H1 (cell line): ENCODE measurements around the gene TTC34. TPM values are rescaled to one million over a fixed set of nuclear protein-coding genes. Genes with fewer than 3 reads are reported as not detected.

Experiments
- CTCF ChIA-PET: fragments of 300-600 bp; sonication (Branson Sonifier 250); formaldehyde crosslinking; loops from one replicate; lab custom pipeline; 2021; ENCODE audit not compliant: partially characterized antibody; lab: Charles Lee
- POLR2A ChIA-PET: fragments of 300-600 bp; sonication (Branson Sonifier 250); formaldehyde crosslinking; loops from one replicate; lab custom pipeline; 2021; ENCODE audit warnings: inconsistent platforms; ENCODE audit not compliant: partially characterized antibody; lab: Charles Lee
- DNase-seq, 2 experiments: peaks; one replicate each; pipeline versions ENCODE4 v3.0.0 to v3.0.0-alpha.2; 2010 to 2022; ENCODE audit warnings: low spot score in 2 of 2, low read depth in 1 of 2, mixed read lengths in 1 of 2
- FAIRE-seq: peaks from 2 replicates; lab custom pipeline; 2011; peaks lifted over from hg19 to GRCh38; lab: Jason Lieb, UNC
- H2AFZ ChIP-seq: 2 replicates; pipeline ENCODE4 v1.8.1; 2012; ENCODE audit warnings: low read length, inconsistent platforms
- H2AK5ac ChIP-seq: 2 replicates; pipeline ENCODE4 v1.6.1; 2013; ENCODE audit warnings: low read depth, low read length
- H2BK120ac ChIP-seq: replicated peaks from 2 replicates; pipeline ENCODE3; 2013; ENCODE audit warnings: low read depth, low read length, inconsistent platforms
- H2BK12ac ChIP-seq: 2 replicates; pipeline ENCODE4 v1.6.1; 2013; ENCODE audit warnings: low read depth, low read length
- H2BK15ac ChIP-seq: 2 replicates; pipeline ENCODE4 v1.6.1; 2013; ENCODE audit warnings: low read length
- H2BK20ac ChIP-seq: 2 replicates; pipeline ENCODE4 v1.6.1; 2013; ENCODE audit warnings: low read length
- H2BK5ac ChIP-seq: 2 replicates; pipeline ENCODE4 v1.6.1; 2013; ENCODE audit warnings: low read depth, low read length
- H3K14ac ChIP-seq: 2 replicates; pipeline ENCODE4 v1.6.1; 2013; ENCODE audit warnings: inconsistent platforms; ENCODE audit not compliant: insufficient read length
- H3K18ac ChIP-seq: 2 replicates; pipeline ENCODE4 v1.6.1; 2013; ENCODE audit warnings: low read length; ENCODE audit errors: extremely low read depth
- H3K23ac ChIP-seq: 2 replicates; pipeline ENCODE4 v1.6.1; 2013; ENCODE audit warnings: inconsistent platforms; ENCODE audit not compliant: insufficient read length
- H3K23me2 ChIP-seq: 2 replicates; pipeline ENCODE4 v1.6.1; 2013; ENCODE audit warnings: low read depth, low read length
- H3K27ac ChIP-seq: 2 replicates; pipeline ENCODE4 v1.6.1; 2011; ENCODE audit warnings: low read depth, low read length, inconsistent platforms
- H3K27me3 ChIP-seq, 4 experiments: replicated peaks in 1 of 4; 1 replicate in 1 of 4; 2 replicates in 3 of 4; pipeline versions ENCODE4 v1.6.1 to v1.8.1; 2011 to 2013; ENCODE audit warnings: low read length in 3 of 4, mild to moderate bottlenecking in 3 of 4, inconsistent platforms in 2 of 4, mixed read lengths in 2 of 4, moderate library complexity in 1 of 4; ENCODE audit not compliant: control insufficient read depth in 3 of 4, insufficient read depth in 3 of 4; ENCODE audit errors: extremely low read depth in 1 of 4
- H3K36me3 ChIP-seq, 4 experiments: 2 replicates each; pipeline versions ENCODE4 v1.6.1 to v1.8.1; 2011 to 2013; ENCODE audit warnings: mild to moderate bottlenecking in 4 of 4, low read length in 3 of 4, moderate library complexity in 2 of 4, control low read depth in 1 of 4, inconsistent platforms in 1 of 4; ENCODE audit not compliant: insufficient read depth in 4 of 4, control insufficient read depth in 2 of 4
- H3K4ac ChIP-seq: replicated peaks from 2 replicates; pipeline ENCODE3; 2013; ENCODE audit warnings: low read length, low read depth, mixed read lengths, inconsistent platforms; ENCODE audit not compliant: insufficient read length
- H3K4me1 ChIP-seq, 4 experiments: replicated peaks in 1 of 4; 1 replicate in 1 of 4; 2 replicates in 3 of 4; pipeline versions ENCODE4 v1.6.1 to v1.8.1; 2011 to 2013; ENCODE audit warnings: low read length in 3 of 4, inconsistent platforms in 2 of 4, mixed read lengths in 1 of 4; ENCODE audit not compliant: insufficient read depth in 4 of 4, control insufficient read depth in 3 of 4
- H3K4me2 ChIP-seq, 2 experiments: 2 replicates each; pipeline versions ENCODE4 v1.6.1 to v1.8.1; 2011 to 2013; ENCODE audit warnings: low read depth in 2 of 2, low read length in 2 of 2, control low read depth in 1 of 2, inconsistent platforms in 1 of 2, mild to moderate bottlenecking in 1 of 2; ENCODE audit not compliant: insufficient read depth in 1 of 2
- H3K4me3 ChIP-seq, 4 experiments: fragments of 200-600, 300-600 bp in 1 of 4; sonication (generic), shearing (Covaris generic), sonication (Bioruptor Twin) in 1 of 4; 2 replicates each; pipeline versions ENCODE4 v1.5.1 to v1.8.1; 2011 to 2016; ENCODE audit warnings: low read length in 4 of 4, low read depth in 3 of 4, control low read depth in 2 of 4, inconsistent platforms in 2 of 4, mild to moderate bottlenecking in 2 of 4, mixed read lengths in 1 of 4, moderate library complexity in 1 of 4; ENCODE audit not compliant: insufficient read depth in 2 of 4; ENCODE audit errors: extremely low read depth in 1 of 4
- H3K56ac ChIP-seq: replicated peaks from 2 replicates; pipeline ENCODE3; 2013; ENCODE audit warnings: low read depth, mild to moderate bottlenecking, mixed read lengths, low read length, inconsistent platforms; ENCODE audit not compliant: insufficient read length
- H3K79me1 ChIP-seq: 2 replicates; pipeline ENCODE4 v1.6.1; 2013; ENCODE audit warnings: low read depth, low read length, control low read depth
- H3K79me2 ChIP-seq, 2 experiments: 2 replicates each; pipeline versions ENCODE4 v1.6.1 to v1.8.1; 2012 to 2013; ENCODE audit warnings: low read length in 2 of 2, mild to moderate bottlenecking in 2 of 2, inconsistent platforms in 1 of 2; ENCODE audit not compliant: insufficient read depth in 2 of 2, control insufficient read depth in 1 of 2
- H3K9ac ChIP-seq, 4 experiments: replicated peaks in 1 of 4; 1 replicate in 1 of 4; 2 replicates in 3 of 4; pipeline versions ENCODE4 v1.6.1 to v1.8.1; 2011 to 2013; ENCODE audit warnings: low read depth in 3 of 4, low read length in 3 of 4, control low read depth in 2 of 4, mild to moderate bottlenecking in 2 of 4, moderate library complexity in 2 of 4, inconsistent platforms in 1 of 4; ENCODE audit errors: extremely low read depth in 1 of 4
- H3K9me3 ChIP-seq, 2 experiments: 2 replicates each; pipeline versions ENCODE4 v1.6.1 to v1.8.1; 2012 to 2013; ENCODE audit warnings: mild to moderate bottlenecking in 2 of 2, moderate library complexity in 2 of 2, control low read depth in 1 of 2, inconsistent platforms in 1 of 2, low read depth in 1 of 2, low read length in 1 of 2, mixed read lengths in 1 of 2; ENCODE audit not compliant: insufficient read depth in 2 of 2
- H4K20me1 ChIP-seq, 2 experiments: replicated peaks in 1 of 2; 2 replicates each; pipeline versions ENCODE3 to v1.8.1; 2011 to 2013; ENCODE audit warnings: inconsistent platforms in 2 of 2, low read length in 2 of 2, mild to moderate bottlenecking in 1 of 2; ENCODE audit not compliant: insufficient read depth in 2 of 2, control insufficient read depth in 1 of 2
- H4K5ac ChIP-seq: 2 replicates; pipeline ENCODE4 v1.6.1; 2013; ENCODE audit warnings: low read length, low read depth, mixed read lengths, inconsistent platforms; ENCODE audit not compliant: insufficient read length
- H4K8ac ChIP-seq: 2 replicates; pipeline ENCODE4 v1.8.0; 2013; ENCODE audit warnings: mild to moderate bottlenecking, moderate library complexity, low read length, inconsistent platforms; ENCODE audit not compliant: insufficient read depth; ENCODE audit errors: extremely low read depth
- H4K91ac ChIP-seq: replicated peaks from 2 replicates; pipeline ENCODE3; 2013; ENCODE audit warnings: low read length, mixed read lengths, inconsistent platforms; ENCODE audit not compliant: insufficient read length
- KDM1A ChIP-seq: fragments of 200-600, 300-600 bp; sonication (generic); IDR thresholded peaks from 2 replicates; pipeline ENCODE4 v1.7.1; 2016; ENCODE audit warnings: mild to moderate bottlenecking, low read length, borderline replicate concordance
- WGBS, 2 experiments: shearing (Covaris generic) in 1 of 2; methylation state at CpG; one replicate each; pipeline versions ENCODE4 v1.1.6 to v1.1.7; 2013 to 2015; ENCODE audit warnings: low lambda C conversion rate in 2 of 2, mixed read lengths in 2 of 2, inconsistent platforms in 1 of 2, low coverage in 1 of 2, missing lambda C conversion rate in 1 of 2; ENCODE audit not compliant: insufficient replicate concordance in 2 of 2, insufficient coverage in 1 of 2, insufficient read length in 1 of 2; ENCODE audit errors: extremely low coverage in 1 of 2, missing lambda C conversion rate in 1 of 2; 5-methylcytosine and 5-hydroxymethylcytosine counted together
- polyA plus RNA-seq, 7 experiments: library from polyadenylated mRNA; depleted of rRNA in 3 of 7; stranded (reverse) in 5 of 7; unstranded in 2 of 7; fragments of >200 nt in 5 of 7; fragments of 200-250 nt in 2 of 7; gene quantifications; 1 replicate in 5 of 7; 2 replicates in 1 of 7; 4 replicates in 1 of 7; pipeline versions ENCODE4 v1.2.1 to v1.2.3, GENCODE V29; 2011 to 2013; ENCODE audit warnings: missing spikeins in 2 of 7, mixed read lengths in 2 of 7
- total RNA-seq: library from RNA; stranded (reverse); fragmentation: NEBNext Ultra II Directional; extraction: Animal tissue kit (Norgen Biotek cat#: 25700); gene quantifications from 2 replicates; pipeline ENCODE4 v1.2.1, GENCODE V29; 2021

The TTC34 gene
- total and polyA plus RNA-seq, 2 of the 8 experiments (the other 6 are each of a cell fraction or from before 2014, with no cell fraction given), result 0.23 to 0.50 TPM

GRCh38 chr1:2611621-2612437 lies 189.7 kb downstream of the TTC34 start:
- no peak overlapping the region for H2AK5ac ChIP-seq
- no peak overlapping the region for H3K14ac ChIP-seq
- H4K8ac ChIP-seq, result no peak overlapping the region
- H2BK5ac ChIP-seq, result no peak overlapping the region
- CTCF ChIA-PET, result no interaction called here
- no peak overlapping the region for H4K91ac ChIP-seq
- H2AFZ ChIP-seq, result no peak overlapping the region
- H3K9me3 ChIP-seq, result peaks cover 3 to 12% of the 10 kb centered on the region in 2 experiments
- H2BK12ac ChIP-seq, result peak overlapping the region; percentile 27; the same call in 1 of the 2 replicates
- no peaks in the 10 kb centered on the region for H3K79me1 ChIP-seq
- no peaks in the 10 kb centered on the region for H3K79me2 ChIP-seq
- POLR2A ChIA-PET, result interaction anchor here (0.5 kb wide), 1 partner anchor 43 kb away, joined by 4 read pairs; no protein-coding TSS in a partner anchor
- H3K36me3 ChIP-seq, result no peaks in the 10 kb centered on the region
- H3K27me3 ChIP-seq, result peaks cover 0 to 3% (median 0%) of the 10 kb centered on the region in 4 experiments; a peak in 1 of 7 replicates
- peak overlapping the region in 1 of 4 experiments; percentile 52; a peak in 1 of 8 replicates for H3K4me3 ChIP-seq
- no peak overlapping the region for H3K23ac ChIP-seq
- DNase-seq, result peak in 1 of 2 experiments; percentile 41
- H3K4me2 ChIP-seq, result peak overlapping the region; percentile 4 to 53; a peak in 1 of 4 replicates
- no peak overlapping the region for H2BK20ac ChIP-seq
- H3K27ac ChIP-seq, result no peak overlapping the region
- no peak overlapping the region for H3K56ac ChIP-seq
- no peak overlapping the region; the same call in 1 of the 2 replicates for H3K18ac ChIP-seq
- TF ChIP-seq KDM1A, result no peak
- H4K5ac ChIP-seq, result peak overlapping the region; percentile 10
- no peaks in the 10 kb centered on the region for H4K20me1 ChIP-seq
- H2BK120ac ChIP-seq, result no peak overlapping the region
- no peak overlapping the region for H3K4ac ChIP-seq
- H3K9ac ChIP-seq, result no peak overlapping the region
- peaks cover 0 to 3% (median 0%) of the 10 kb centered on the region in 4 experiments; a peak in 2 of 7 replicates for H3K4me1 ChIP-seq
- WGBS, 2 experiments, result 88% methylated on average over 13 of the region's 19 CpGs; no CpG with 5 or more reads in 1 of the 2 experiments
- peak overlapping the region; percentile 81; the same call in 1 of the 2 replicates for H2BK15ac ChIP-seq
- no peak for FAIRE-seq
- no peaks in the 10 kb centered on the region for H3K23me2 ChIP-seq
